ENCODE results near the gene SLC6A17.

SLC6A17 gene

GRCh38 chr1:110228381-110228780, 78.1 kb downstream of the SLC6A17 start:
- DNase-seq (ENCODE audit: low read depth, low spot score) = no peak
- POLR2A ChIA-PET = no interaction called here
- CTCF ChIA-PET = interaction anchor here (0.7 to 6.5 kb wide), 4 partner anchors 11 to 84 kb away, joined by 3 to 50 read pairs (median 5); partner anchors contain the start of gene KCNC4
- TF ChIP-seq CTCF (IDR thresholded peaks at IDR 0.05; ENCODE audit: insufficient read depth, low read length, missing control alignments) = no peak
- H3K4me3 ChIP-seq (ENCODE audit: low read depth, low read length) = no peak overlapping the region

- CTCF ChIA-PET = interaction anchor here (0.7 to 6.5 kb wide), 4 partner anchors 11 to 84 kb away, joined by 3 to 50 read pairs (median 5); partner anchors contain the start of gene KCNC4
- H3K4me3 ChIP-seq (ENCODE audit: low read depth, low read length) = no peak overlapping the region
- TF ChIP-seq CTCF (IDR thresholded peaks at IDR 0.05; ENCODE audit: insufficient read depth, low read length, missing control alignments) = no peak
- POLR2A ChIA-PET = no interaction called here
- no peak for DNase-seq (ENCODE audit: low read depth, low spot score)
These were observed 78.6 kb downstream of the SLC6A17 start for GRCh38 chr1:110228869-110229268.

- ChIA-PET CTCF (interaction anchor here (2.2 to 6.5 kb wide), 2 partner anchors 20 to 83 kb away, joined by 6 to 50 read pairs; partner anchors contain the start of gene KCNC4), POLR2A (no interaction called here)
- H3K4me3 ChIP-seq (ENCODE audit: low read depth, low read length) = no peak overlapping the region
- no peak for DNase-seq (ENCODE audit: low read depth, low spot score)
- TF ChIP-seq CTCF (IDR thresholded peaks at IDR 0.05; ENCODE audit: insufficient read depth, low read length, missing control alignments) = no peak
These were observed 79.2 kb downstream of the SLC6A17 start for GRCh38 chr1:110229348-110230001.

- POLR2A ChIA-PET = no interaction called here
- no peak for DNase-seq (ENCODE audit: low read depth, low spot score)
- CTCF ChIA-PET = interaction anchor here (1.6 kb wide), 1 partner anchor 82 kb away, joined by 5 read pairs; no protein-coding TSS in a partner anchor
- H3K4me3 ChIP-seq (ENCODE audit: low read depth, low read length) = no peak overlapping the region
- TF ChIP-seq CTCF (IDR thresholded peaks at IDR 0.05; ENCODE audit: insufficient read depth, low read length, missing control alignments) = no peak
These were observed 80.3 kb downstream of the SLC6A17 start for GRCh38 chr1:110230381-110231199.

- H3K4me3 ChIP-seq (ENCODE audit: low read depth, low read length) = no peak overlapping the region
- no peak for DNase-seq (ENCODE audit: low read depth, low spot score)
- TF ChIP-seq CTCF (IDR thresholded peaks at IDR 0.05; ENCODE audit: insufficient read depth, low read length, missing control alignments) = no peak
- ChIA-PET CTCF (interaction anchor here (4.4 kb wide), 1 partner anchor 26 kb away, joined by 25 read pairs; no protein-coding TSS in a partner anchor), POLR2A (no interaction called here)
These were observed 83.6 kb downstream of the SLC6A17 start for GRCh38 chr1:110233861-110234260.

- TF ChIP-seq CTCF (IDR thresholded peaks at IDR 0.05; ENCODE audit: insufficient read depth, low read length, missing control alignments) = no peak
- H3K4me3 ChIP-seq (ENCODE audit: low read depth, low read length) = no peak overlapping the region
- ChIA-PET CTCF (interaction anchor here (1.1 to 4.4 kb wide), 2 partner anchors 27 to 32 kb away, joined by 4 to 25 read pairs; no protein-coding TSS in a partner anchor), POLR2A (no interaction called here)
- no peak for DNase-seq (ENCODE audit: low read depth, low spot score)
These were observed 84.4 kb downstream of the SLC6A17 start for GRCh38 chr1:110234691-110235090.
